SIG-M5 treated with dmso at 0.1 percent for 504 hours (cell line): ENCODE data around the gene RASA3.

Experiments used
- DNase-seq: peaks from one replicate; lab custom pipeline; 2025; ENCODE audit not compliant: unreplicated experiment; lab: John Stamatoyannopoulos, UW

Gene RASA3

DNA sequence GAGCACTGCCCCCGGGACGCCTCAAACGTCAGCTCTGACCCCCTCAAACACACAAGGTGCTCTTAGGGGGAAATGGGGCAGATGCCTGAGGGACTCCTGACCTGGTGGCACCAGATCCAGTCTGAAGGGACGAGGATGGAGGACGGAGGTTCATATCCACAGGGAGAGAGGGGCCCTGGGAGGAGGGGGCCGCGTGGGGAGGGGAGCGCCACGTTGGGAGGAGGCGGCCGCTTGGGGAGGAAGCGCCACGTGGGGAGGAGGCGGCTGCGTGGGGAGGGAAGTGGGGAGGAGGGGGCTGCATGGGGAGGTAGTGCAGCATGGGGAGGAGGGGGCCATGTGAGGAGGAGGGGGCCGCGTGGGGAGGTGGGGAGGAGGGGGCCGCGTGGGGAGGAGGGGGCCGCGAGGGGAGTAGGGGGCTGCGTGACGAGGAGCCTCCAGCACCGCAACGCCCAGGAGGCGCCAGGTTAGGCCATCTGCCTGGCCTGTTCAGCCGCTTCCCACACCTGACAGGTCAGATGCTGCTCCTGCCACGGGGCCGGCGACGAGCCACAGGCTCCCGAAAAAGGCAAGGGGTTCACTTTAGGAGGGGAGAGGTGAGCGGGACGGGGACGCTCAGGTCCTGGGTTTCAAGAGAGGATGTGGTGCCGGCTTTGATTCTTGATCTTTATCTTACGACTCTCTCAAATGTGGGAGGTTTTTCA is 121.9 kb downstream of the RASA3 start:
- DNase-seq, result no peak

DNA sequence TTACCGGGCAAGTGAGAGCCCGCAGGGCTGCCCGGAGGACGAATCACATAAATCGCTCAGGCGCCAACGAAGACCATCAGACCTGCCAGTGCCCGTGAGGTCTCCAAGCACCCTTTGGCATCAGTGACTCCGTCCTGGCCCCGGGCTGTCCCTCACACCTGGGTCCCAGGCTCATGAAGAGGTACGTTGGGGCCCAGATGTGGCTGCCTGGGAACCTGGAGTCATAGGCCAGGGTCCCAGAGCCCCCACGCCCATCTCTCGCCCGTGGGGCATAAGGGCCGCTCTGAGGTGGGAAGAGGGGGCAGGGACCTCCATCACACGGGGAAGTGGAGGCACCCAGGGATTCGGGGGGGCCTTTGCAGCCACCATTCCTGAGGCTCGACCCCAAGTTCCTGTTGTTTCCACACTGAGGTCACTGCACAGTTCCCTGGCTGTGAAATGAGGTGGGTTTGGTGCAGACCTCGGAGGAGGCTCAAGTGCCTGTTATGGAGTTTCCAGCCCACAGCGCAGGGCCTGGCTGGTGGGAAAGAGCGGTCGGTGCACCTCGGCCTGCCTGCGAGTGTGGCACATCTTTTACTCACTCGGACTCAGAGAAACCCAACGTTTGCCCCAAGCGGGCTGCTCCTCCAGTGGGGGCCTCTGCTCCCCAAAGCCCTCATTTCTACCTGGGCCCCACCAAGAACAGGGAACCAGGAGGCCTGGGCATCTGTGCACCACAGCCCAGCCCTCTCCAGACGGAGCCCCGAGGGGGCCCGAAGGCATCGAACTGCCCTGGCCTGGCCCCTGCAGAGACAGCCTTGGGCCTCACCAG is 122.6 kb downstream of the RASA3 start:
- no peak for DNase-seq

DNA sequence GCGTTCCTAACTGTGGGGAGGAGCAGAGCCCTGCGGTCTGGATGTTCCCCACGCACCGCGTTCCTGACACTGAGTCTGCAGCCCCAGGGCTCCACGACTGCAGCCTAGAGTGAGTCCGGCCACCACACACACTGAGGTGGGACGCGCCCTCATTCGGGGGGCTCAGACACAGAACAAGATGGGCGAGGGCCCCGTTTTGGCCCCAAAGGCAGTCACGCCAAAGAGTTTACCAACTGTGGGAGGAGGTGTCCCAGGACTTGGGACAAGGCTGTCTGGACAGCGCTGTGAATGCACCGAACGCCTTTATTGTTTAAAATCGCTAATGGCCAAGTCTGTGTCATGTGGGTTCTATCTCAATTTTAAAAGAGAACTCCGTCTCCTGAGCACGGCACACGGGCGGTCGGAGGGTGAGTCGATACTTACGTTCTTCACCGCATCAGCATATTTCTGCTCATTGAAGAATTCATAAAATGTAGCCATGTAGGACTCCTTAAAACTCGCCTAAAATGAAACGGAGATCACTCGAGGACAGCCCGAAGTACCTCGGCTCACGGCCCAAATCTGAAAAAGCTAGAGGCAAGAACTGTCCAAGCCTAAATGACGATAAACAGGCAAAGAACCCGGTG is 123.3 kb downstream of the RASA3 start:
- no peak for DNase-seq

DNA sequence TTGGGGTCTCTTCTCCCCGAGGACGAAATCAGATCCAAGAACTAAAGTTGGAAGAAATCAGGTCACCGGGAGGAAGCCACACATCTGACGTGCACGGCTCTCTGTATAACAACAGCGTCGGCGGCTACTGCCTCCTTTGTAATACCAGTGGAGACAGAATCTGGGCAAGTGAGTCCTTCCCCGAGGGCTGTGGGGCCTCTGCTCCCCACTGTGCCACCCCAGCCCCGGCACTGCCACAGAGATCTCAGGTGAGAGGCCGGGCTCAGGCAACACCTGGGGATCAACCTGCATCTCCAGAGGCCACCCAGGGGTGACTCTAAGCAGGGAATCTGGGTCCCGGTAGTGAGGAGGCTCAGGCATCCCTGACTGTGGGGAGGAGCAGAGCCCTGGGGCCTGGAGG is 124.9 kb downstream of the RASA3 start:
- no peak for DNase-seq

DNA sequence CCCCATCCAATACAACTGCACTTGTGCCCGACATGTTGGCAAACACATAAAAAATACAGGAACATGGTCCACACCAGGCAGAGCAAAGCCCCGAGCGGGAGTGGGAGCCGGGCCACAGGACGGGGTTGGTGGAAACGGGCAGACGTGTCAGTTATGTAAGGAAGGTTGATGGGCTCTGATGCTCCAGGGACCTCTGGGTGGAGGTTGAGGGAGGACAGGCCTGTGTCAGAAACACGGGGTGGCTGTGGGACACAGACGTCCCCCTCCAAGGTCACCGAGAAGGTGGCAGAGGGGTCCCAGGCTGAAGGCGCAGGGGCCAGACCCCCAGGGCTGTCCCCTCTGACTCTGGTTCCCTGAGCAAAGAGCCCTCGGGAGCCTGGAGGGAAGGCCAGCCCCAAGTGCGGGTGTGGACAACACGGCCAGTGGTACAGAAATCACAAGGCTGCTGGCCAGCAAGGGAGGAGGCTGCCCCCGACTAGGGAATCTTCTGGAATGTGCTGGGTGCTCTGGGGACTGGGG is 127.2 kb downstream of the RASA3 start:
- DNase-seq, result no peak

- no peak for DNase-seq
Observed at GRCh38 chr13:114004420-114005205, 127.8 kb downstream of the RASA3 start.

DNA sequence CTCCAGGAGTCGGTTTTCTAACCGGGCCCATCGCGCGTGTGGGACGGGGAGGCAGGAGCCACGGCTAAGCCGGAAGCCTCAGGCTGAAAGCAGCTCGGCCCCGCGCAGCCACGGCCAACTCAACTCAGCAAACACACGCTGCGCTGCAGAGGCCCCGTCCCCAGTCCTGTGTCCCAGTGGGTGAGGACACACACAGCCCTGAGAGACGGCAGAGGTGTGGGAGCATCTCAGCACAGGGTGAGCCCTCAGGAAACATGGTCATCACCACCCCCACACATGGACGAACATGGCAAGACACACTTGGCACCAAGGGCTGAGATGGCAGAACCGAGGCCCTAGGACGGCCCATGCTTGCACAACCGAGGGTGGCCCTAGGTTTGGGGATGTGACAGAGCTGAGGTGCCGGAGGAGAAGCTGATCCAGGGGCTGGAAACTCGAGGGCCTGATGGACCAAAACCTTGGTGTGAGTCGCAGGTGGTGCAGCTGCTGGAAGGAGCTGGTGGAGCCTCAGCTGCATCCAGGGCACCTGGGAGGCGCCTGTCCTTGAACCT is 129.6 kb downstream of the RASA3 start:
- no peak for DNase-seq

- no peak for DNase-seq
Observed at GRCh38 chr13:114002009-114002544, 130.3 kb downstream of the RASA3 start.

GRCh38 chr13:114001331-114002008 is 131.0 kb downstream of the RASA3 start:
- no peak for DNase-seq

GRCh38 chr13:114000151-114001040 is 132.0 kb downstream of the RASA3 start:
- no peak for DNase-seq

DNA sequence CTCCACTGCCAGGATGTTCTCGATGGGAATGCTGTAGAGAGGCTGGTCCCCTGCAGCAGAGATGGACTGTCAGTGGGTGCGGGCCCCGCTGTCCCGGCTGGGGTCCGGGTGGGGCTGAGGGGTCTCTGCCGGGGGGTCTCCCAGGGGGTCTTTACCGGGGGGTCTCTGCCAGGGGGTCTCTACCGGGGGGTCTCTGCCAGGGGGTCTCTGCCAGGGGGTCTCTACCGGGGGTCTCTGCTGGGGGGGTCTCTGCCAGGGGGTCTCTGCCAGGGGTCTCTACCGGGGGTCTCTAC is 132.9 kb downstream of the RASA3 start:
- no peak for DNase-seq

- no peak for DNase-seq
Observed at GRCh38 chr13:113998781-113999617, 133.4 kb downstream of the RASA3 start.

DNA sequence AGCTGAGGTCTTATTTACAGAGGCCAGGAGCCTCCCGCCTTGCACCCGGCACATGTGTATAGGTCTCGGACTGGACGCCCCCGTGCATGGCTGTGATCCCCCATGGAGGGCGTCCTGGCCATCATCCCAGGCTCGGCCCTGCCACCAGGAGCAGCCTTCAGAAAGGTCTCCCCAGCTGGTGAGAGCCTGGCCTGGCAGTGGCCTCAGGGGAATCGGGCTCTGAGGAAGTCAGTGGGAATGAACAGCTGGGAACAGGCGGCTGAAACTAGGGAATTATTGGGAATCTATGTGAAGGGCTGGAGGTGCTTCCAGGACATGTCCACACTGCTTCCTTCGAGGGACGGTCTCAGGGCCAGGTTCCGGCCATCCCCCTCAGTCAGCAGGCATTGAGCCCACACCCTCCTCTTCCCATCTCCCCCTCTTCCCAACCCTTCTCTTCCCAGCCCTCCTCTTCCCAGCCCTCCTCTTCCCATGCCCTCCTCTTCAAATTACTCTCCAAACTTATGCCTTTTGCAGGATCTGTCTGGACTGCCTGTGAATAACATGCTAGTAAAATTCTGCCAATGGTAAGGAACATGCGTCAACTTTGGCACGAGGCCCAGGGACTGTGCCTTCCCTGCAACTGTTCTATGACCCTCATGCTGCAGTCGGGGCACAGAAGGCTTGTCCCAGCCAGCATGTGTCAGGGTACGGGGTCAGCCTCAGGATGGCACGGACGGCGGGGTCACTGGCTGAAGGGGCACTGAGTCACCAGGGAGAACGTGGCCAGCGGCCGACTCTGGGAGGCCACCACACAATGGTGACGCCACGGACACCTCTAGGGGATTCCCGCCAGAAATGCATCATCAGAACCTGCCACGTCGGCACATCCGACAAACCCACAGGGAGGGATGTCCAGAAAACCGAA is 134.3 kb downstream of the RASA3 start:
- no peak for DNase-seq

- no peak for DNase-seq
Observed at GRCh38 chr13:113996912-113997745, 135.3 kb downstream of the RASA3 start.

- no peak for DNase-seq
Observed at GRCh38 chr13:113996081-113996911, 136.1 kb downstream of the RASA3 start.
